Measurements from ENCODE around the gene FAM216A.

DNA sequence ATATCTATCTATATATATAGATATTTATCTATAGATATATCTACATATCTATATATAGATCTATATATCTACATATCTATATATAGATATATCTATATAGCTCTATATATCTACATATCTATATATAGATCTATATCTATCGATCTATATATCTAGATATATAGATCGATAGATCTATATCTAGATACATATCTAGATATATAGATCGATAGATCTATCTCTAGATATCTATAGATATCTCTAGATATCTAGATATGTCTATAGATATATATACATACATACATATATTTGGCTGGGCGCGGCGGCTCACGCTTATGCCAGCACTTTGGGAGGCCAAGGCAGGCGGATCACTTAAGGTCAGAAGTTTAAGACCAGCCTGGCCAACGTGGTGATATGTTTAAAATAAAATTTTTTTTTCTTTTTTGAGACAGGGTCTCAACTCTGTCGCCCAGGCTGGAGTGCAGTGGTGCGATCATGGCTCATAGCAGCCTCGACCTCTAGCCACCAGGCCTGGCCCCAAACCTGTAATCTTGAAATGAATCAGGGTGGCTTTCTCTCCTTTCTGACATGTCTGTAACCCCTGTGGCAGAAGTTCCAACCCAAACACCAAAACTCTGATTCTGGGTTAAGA is 36.6 kb upstream of the FAM216A start:
- TF ChIP-seq, protein P1, sequence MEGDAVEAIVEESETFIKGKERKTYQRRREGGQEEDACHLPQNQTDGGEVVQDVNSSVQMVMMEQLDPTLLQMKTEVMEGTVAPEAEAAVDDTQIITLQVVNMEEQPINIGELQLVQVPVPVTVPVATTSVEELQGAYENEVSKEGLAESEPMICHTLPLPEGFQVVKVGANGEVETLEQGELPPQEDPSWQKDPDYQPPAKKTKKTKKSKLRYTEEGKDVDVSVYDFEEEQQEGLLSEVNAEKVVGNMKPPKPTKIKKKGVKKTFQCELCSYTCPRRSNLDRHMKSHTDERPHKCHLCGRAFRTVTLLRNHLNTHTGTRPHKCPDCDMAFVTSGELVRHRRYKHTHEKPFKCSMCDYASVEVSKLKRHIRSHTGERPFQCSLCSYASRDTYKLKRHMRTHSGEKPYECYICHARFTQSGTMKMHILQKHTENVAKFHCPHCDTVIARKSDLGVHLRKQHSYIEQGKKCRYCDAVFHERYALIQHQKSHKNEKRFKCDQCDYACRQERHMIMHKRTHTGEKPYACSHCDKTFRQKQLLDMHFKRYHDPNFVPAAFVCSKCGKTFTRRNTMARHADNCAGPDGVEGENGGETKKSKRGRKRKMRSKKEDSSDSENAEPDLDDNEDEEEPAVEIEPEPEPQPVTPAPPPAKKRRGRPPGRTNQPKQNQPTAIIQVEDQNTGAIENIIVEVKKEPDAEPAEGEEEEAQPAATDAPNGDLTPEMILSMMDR (IDR thresholded peaks at IDR 0.05), result no peak
- TF ChIP-seq EP300 (IDR thresholded peaks at IDR 0.05) (no peak), POLR2A (IDR thresholded peaks at IDR 0.05) (no peak), POLR2AphosphoS5 (IDR thresholded peaks at IDR 0.05) (no peak)
